OCI-LY3 (cell line): Measurements from ENCODE around the gene C13orf46.
"Not testable (repeated sequence)": the region's sequence is repeated elsewhere in the genome, so short reads cannot be mapped to it uniquely, and the experiment has no call there.

Source experiments
- H2AFZ ChIP-seq: fragments of 200-600, 300-600 bp; shearing (Covaris generic); 2 replicates; pipeline ENCODE4 v1.6.0; 2014; ENCODE audit warnings: antibody characterized with exemption, low read depth, low read length
- H3K27ac ChIP-seq: fragments of 200-600, 300-600 bp; sonication (generic); 2 replicates; pipeline ENCODE4 v1.5.1; 2014; ENCODE audit warnings: mild to moderate bottlenecking, low read length, moderate library complexity, mixed read lengths
- H3K27me3 ChIP-seq: fragments of 200-600, 300-600 bp; sonication (generic); 2 replicates; pipeline ENCODE4 v1.6.1; 2014; ENCODE audit warnings: low read depth, low read length, mixed read lengths
- H3K36me3 ChIP-seq: fragments of 200-600, 300-600 bp; sonication (generic); replicated peaks from 2 replicates; pipeline ENCODE3; 2014; ENCODE audit warnings: low read depth, low read length, mixed read lengths
- H3K4me1 ChIP-seq: fragments of 300-600, 200-600 bp; sonication (generic); 2 replicates; pipeline ENCODE4 v1.6.1; 2014; ENCODE audit warnings: low read length, mixed read lengths
- H3K4me2 ChIP-seq: fragments of 200-600, 300-600 bp; sonication (generic); 2 replicates; pipeline ENCODE4 v1.6.1; 2014; ENCODE audit warnings: low read length, mixed read lengths
- H3K4me3 ChIP-seq: fragments of 300-600, 200-600 bp; sonication (generic); 2 replicates; pipeline ENCODE4 v1.5.1; 2014; ENCODE audit warnings: antibody characterized with exemption, mild to moderate bottlenecking, low read length, moderate library complexity
- H3K79me2 ChIP-seq: fragments of 300-600, 200-600 bp; shearing (Covaris generic); 2 replicates; pipeline ENCODE4 v1.6.1; 2014; ENCODE audit warnings: mild to moderate bottlenecking, low read length, mixed read lengths
- H3K9ac ChIP-seq: fragments of 300-600, 200-600 bp; shearing (Covaris generic); 2 replicates; pipeline ENCODE4 v1.6.0; 2014; ENCODE audit warnings: mild to moderate bottlenecking, low read length, moderate library complexity
- H3K9me3 ChIP-seq: fragments of 200-600, 300-600 bp; shearing (Covaris generic); 2 replicates; pipeline ENCODE4 v1.6.1; 2014; ENCODE audit warnings: low read length, mixed read lengths; ENCODE audit not compliant: insufficient read depth
- H4K20me1 ChIP-seq: fragments of 200-600, 300-600 bp; sonication (generic); 2 replicates; pipeline ENCODE4 v1.6.1; 2016; ENCODE audit warnings: low read length, mixed read lengths; ENCODE audit not compliant: insufficient read depth
- CTCF ChIP-seq: fragments of 200-600, 300-600 bp; sonication (generic); IDR thresholded peaks from 2 replicates; pipeline ENCODE4 v1.5.1; 2014; ENCODE audit warnings: antibody characterized with exemption, low read length, low read depth
- EZH2phosphoT487 ChIP-seq: fragments of 200-600 bp; shearing (Covaris generic); IDR thresholded peaks from 2 replicates; pipeline ENCODE4 v1.6.1; 2018; ENCODE audit warnings: antibody characterized with exemption, mixed run types, low read depth

Gene C13orf46

DNA sequence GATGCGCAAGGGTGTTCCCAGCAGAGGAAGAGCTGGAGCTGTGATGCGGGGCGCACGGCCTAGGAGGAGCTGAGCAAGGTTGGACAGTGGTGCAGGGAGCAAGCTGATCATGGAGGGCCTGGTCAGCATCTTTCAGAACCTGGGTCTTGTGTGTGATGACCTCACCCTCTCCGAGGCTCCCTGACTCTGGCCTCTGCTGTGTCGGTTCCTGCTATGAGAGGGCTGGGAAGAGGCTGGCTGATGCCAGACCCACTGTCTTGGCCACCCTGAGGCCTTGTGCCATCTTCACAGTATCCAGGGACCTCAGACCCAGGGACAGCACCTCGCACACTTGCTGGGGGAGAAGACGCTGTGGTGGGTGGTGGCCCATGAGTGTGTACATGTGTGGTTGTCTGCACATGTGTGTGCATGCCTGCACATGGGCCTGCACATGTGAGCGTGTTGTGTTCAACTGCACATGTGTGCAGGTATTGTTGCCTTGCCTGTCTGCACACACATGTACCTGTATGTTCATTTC is 16.5 kb upstream of the C13orf46 start:
- TF ChIP-seq CTCF = no peak
- TF ChIP-seq EZH2phosphoT487 = no peak
- no peaks in the 10 kb centered on the region for H3K36me3 ChIP-seq

GRCh38 chr13:113989585-113990300 is 15.9 kb upstream of the C13orf46 start:
- Histone ChIP-seq H3K27ac (no peak overlapping the region), H3K27me3 (no peaks in the 10 kb centered on the region), H3K4me1 (no peaks in the 10 kb centered on the region), H4K20me1 (no peaks in the 10 kb centered on the region), H3K79me2 (no peaks in the 10 kb centered on the region), H2AFZ (no peak overlapping the region), H3K9me3 (no peaks in the 10 kb centered on the region), H3K4me2 (no peak overlapping the region), H3K9ac (no peak overlapping the region), H3K36me3 (no peaks in the 10 kb centered on the region), H3K4me3 (no peak overlapping the region)
- TF ChIP-seq CTCF (no peak), EZH2phosphoT487 (no peak)

More for the DNA sequence above, 16.5 kb upstream of the C13orf46 start:
- no peak overlapping the region for H3K4me3 ChIP-seq
- H3K9ac ChIP-seq = no peak overlapping the region
- H3K4me1 ChIP-seq = no peaks in the 10 kb centered on the region
- no peaks in the 10 kb centered on the region for H3K9me3 ChIP-seq
- no peaks in the 10 kb centered on the region for H3K79me2 ChIP-seq
- no peaks in the 10 kb centered on the region for H4K20me1 ChIP-seq
- H3K27ac ChIP-seq = no peak overlapping the region
- no peak overlapping the region for H3K4me2 ChIP-seq
- no peak overlapping the region for H2AFZ ChIP-seq
- H3K27me3 ChIP-seq = no peaks in the 10 kb centered on the region

DNA sequence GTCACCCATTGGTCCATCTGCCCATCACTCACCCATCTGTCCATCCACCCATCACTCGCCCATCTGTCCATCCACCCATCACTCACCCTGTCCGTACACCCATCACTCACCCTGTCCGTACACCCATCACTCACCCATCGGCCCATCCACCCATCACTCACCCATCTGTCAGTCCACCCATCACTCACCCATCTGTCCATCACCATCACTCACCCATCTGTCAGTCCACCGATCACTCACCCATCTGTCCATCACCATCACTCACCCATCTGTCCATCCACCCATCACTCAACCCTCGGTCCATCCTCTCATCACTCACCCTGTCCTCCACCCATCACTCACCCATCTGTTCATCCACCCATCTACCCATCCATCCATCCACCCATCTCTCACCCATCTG is 15.0 kb upstream of the C13orf46 start:
- H3K9ac ChIP-seq, H3K4me2 ChIP-seq, H4K20me1 ChIP-seq, H3K36me3 ChIP-seq, H3K4me3 ChIP-seq, H2AFZ ChIP-seq, H3K27ac ChIP-seq, H3K27me3 ChIP-seq, H3K4me1 ChIP-seq, H3K9me3 ChIP-seq, H3K79me2 ChIP-seq: not testable (repeated sequence)

DNA sequence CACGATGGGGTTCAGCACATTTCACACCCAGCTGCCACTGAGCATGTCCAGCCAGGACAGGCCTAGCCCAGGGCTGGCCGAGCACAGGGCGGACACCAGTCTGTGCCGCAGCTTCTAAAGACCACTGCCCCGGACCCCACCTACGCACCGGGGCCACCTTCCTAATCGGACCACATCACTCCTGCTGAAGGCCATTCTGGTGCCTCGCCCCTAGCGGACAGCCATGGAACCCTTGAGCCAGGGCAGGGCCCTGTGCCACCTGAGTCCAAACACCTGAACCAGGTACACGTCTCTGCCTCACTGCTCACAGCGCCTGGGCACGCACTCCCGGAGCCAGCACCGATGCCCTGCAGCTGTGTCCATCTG is 8.4 kb upstream of the C13orf46 start:
- Histone ChIP-seq H4K20me1 (no peaks in the 10 kb centered on the region), H3K9ac (no peak overlapping the region), H3K36me3 (no peaks in the 10 kb centered on the region), H2AFZ (no peak overlapping the region), H3K4me1 (no peaks in the 10 kb centered on the region), H3K27me3 (no peaks in the 10 kb centered on the region), H3K4me3 (no peak overlapping the region), H3K9me3 (no peaks in the 10 kb centered on the region), H3K4me2 (no peak overlapping the region), H3K27ac (no peak overlapping the region), H3K79me2 (no peaks in the 10 kb centered on the region)
- no peak for TF ChIP-seq CTCF
- no peak for TF ChIP-seq EZH2phosphoT487
